OCI-LY7 (cell line): Measurements from ENCODE around the gene LHFPL2. TPM values are rescaled to one million over a fixed set of nuclear protein-coding genes. Genes with fewer than 3 reads are reported as not detected.

Experiments
- BruUV-seq: library from RNA; stranded (reverse); fragments of 400-500 nt; replicated peaks from 2 replicates; lab custom pipeline; 2021; lab: Mats Ljungman, UMichigan
- CTCF ChIA-PET: fragments of 300-600 bp; sonication (Branson Sonifier 250); formaldehyde crosslinking; loops from one replicate; lab custom pipeline; 2022; ENCODE audit warnings: antibody characterized with exemption; ENCODE audit not compliant: unreplicated experiment; lab: Charles Lee
- POLR2A ChIA-PET: fragments of 300-600 bp; sonication (Branson Sonifier 250); formaldehyde crosslinking; loops from one replicate; lab custom pipeline; 2022; ENCODE audit warnings: antibody characterized with exemption; lab: Charles Lee
- DNase-seq: peaks from one replicate; pipeline ENCODE4 v3.0.0-alpha.2; 2015; ENCODE audit warnings: low spot score
- H2AFZ ChIP-seq: fragments of 200-600 bp; sonication (generic), shearing (Covaris generic); 2 replicates; pipeline ENCODE4 v1.6.1; 2014; ENCODE audit warnings: mild to moderate bottlenecking, antibody characterized with exemption, low read length, moderate library complexity
- H3K27ac ChIP-seq: fragments of 200-600 bp; sonication (generic); 2 replicates; pipeline ENCODE4 v1.5.1; 2014; ENCODE audit warnings: mixed run types, low read depth, mild to moderate bottlenecking, moderate library complexity, low read length, inconsistent platforms; ENCODE audit not compliant: poor library complexity, severe bottlenecking
- H3K36me3 ChIP-seq: fragments of 200-600 bp; sonication (generic); 2 replicates; pipeline ENCODE4 v1.6.1; 2014; ENCODE audit warnings: mild to moderate bottlenecking, antibody characterized with exemption, low read length, moderate library complexity, mixed read lengths; ENCODE audit not compliant: insufficient read depth
- H3K4me1 ChIP-seq: fragments of 200-600 bp; sonication (generic); 2 replicates; pipeline ENCODE4 v1.5.1; 2014; ENCODE audit warnings: mild to moderate bottlenecking, low read length; ENCODE audit not compliant: insufficient read depth, poor library complexity, severe bottlenecking
- H3K4me2 ChIP-seq: fragments of 200-600 bp; sonication (generic); 2 replicates; pipeline ENCODE4 v1.6.1; 2014; ENCODE audit warnings: mild to moderate bottlenecking, low read length
- H3K4me3 ChIP-seq: fragments of 200-600 bp; sonication (generic); 2 replicates; pipeline ENCODE4 v1.5.1; 2014; ENCODE audit warnings: mild to moderate bottlenecking, low read depth, low read length; ENCODE audit not compliant: poor library complexity, severe bottlenecking
- H3K79me2 ChIP-seq: fragments of 200-600 bp; sonication (generic); 2 replicates; pipeline ENCODE4 v1.6.1; 2016; ENCODE audit warnings: low read depth, mild to moderate bottlenecking, low read length, moderate library complexity, mixed read lengths; ENCODE audit not compliant: insufficient read depth
- H3K9me2 ChIP-seq: fragments of 200-600 bp; sonication (generic); 2 replicates; pipeline ENCODE4 v1.6.1; 2016; ENCODE audit warnings: mild to moderate bottlenecking, low read length, mixed read lengths; ENCODE audit not compliant: insufficient read depth
- H3K9me3 ChIP-seq: fragments of 200-600 bp; sonication (generic); 2 replicates; pipeline ENCODE4 v1.6.1; 2014; ENCODE audit warnings: mild to moderate bottlenecking, mixed run types, low read length, mixed read lengths
- H4K20me1 ChIP-seq: fragments of 200-600 bp; sonication (generic); 2 replicates; pipeline ENCODE4 v1.6.1; 2014; ENCODE audit warnings: mild to moderate bottlenecking, antibody characterized with exemption, low read length, moderate library complexity, mixed read lengths; ENCODE audit not compliant: insufficient read depth
- CTCF ChIP-seq: fragments of 200-600 bp; sonication (generic); conservative IDR thresholded peaks from 2 replicates; pipeline ENCODE4 v1.5.1; 2014; ENCODE audit warnings: mild to moderate bottlenecking, antibody characterized with exemption, low read length, moderate library complexity, mixed read lengths
- EZH2phosphoT487 ChIP-seq: fragments of 200-600 bp; sonication (generic); IDR thresholded peaks from 2 replicates; pipeline ENCODE4 v1.6.1; 2018; ENCODE audit warnings: low read depth, borderline replicate concordance, mild to moderate bottlenecking, mixed run types, antibody characterized with exemption, low read length, moderate library complexity, mixed read lengths
- intact Hi-C: fragments of 100-400 bp; cut with micrococcal nuclease; formaldehyde crosslinking; loops from one replicate; pipeline ENCODE4 v1.10.0; 2022; ENCODE audit not compliant: unreplicated experiment
- total RNA-seq, 2 experiments: library from RNA; depleted of rRNA in 1 of 2; stranded (reverse); fragments of >200 nt in 1 of 2; shearing (Covaris generic) in 1 of 2; gene quantifications; 2 replicates each; pipeline ENCODE4 v1.2.3, GENCODE V29; 2014 to 2022

The LHFPL2 gene
- total RNA-seq, 2 experiments from 2014 or later: 12.2 to 24.0 TPM

- Histone ChIP-seq H3K36me3 (no peaks in the 10 kb centered on the region; the same call in 1 of the 2 replicates), H3K9me2 (no peaks in the 10 kb centered on the region), H3K4me2 (no peak overlapping the region), H3K4me3 (no peak overlapping the region), H3K27ac (no peak overlapping the region), H3K79me2 (no peaks in the 10 kb centered on the region), H2AFZ (no peak overlapping the region), H3K4me1 (no peaks in the 10 kb centered on the region), H3K9me3 (no peaks in the 10 kb centered on the region), H4K20me1 (no peaks in the 10 kb centered on the region)
- TF ChIP-seq EZH2phosphoT487 (no peak), CTCF (no peak)
- intact Hi-C loops: no loop called here
- ChIA-PET POLR2A (interaction anchor here (0.5 to 0.6 kb wide), 2 partner anchors 113 to 607 kb away, joined by 3 to 7 read pairs; no protein-coding TSS in a partner anchor), CTCF (no interaction called here)
- no peak for DNase-seq
- BruUV-seq: no TSS peak
These were observed 94.8 kb downstream of the LHFPL2 start for GRCh38 chr5:78553580-78554353.

GRCh38 chr5:78552729-78553342, 95.7 kb downstream of the LHFPL2 start:
- DNase-seq: no peak
- TF ChIP-seq CTCF (no peak), EZH2phosphoT487 (no peak)
- Histone ChIP-seq H3K9me3 (no peaks in the 10 kb centered on the region), H2AFZ (no peak overlapping the region), H3K36me3 (no peaks in the 10 kb centered on the region; the same call in 1 of the 2 replicates), H3K79me2 (no peaks in the 10 kb centered on the region), H4K20me1 (no peaks in the 10 kb centered on the region), H3K4me1 (no peaks in the 10 kb centered on the region), H3K9me2 (no peaks in the 10 kb centered on the region), H3K4me3 (no peak overlapping the region), H3K4me2 (no peak overlapping the region), H3K27ac (no peak overlapping the region)
- ChIA-PET CTCF (no interaction called here), POLR2A (interaction anchor here (0.5 to 0.7 kb wide), 2 partner anchors 12 to 524 kb away, joined by 3 read pairs; no protein-coding TSS in a partner anchor)
- no TSS peak for BruUV-seq
- intact Hi-C loops: no loop called here

GRCh38 chr5:78550891-78551290, 97.7 kb downstream of the LHFPL2 start:
- H3K9me3 ChIP-seq: no peaks in the 10 kb centered on the region
- CTCF ChIA-PET: no interaction called here

More at GRCh38 chr5:78550891-78551290, 97.7 kb downstream of the LHFPL2 start:
- Histone ChIP-seq H3K4me2 (no peak overlapping the region), H3K9me2 (no peaks in the 10 kb centered on the region), H3K27ac (no peak overlapping the region), H4K20me1 (no peaks in the 10 kb centered on the region), H3K79me2 (no peaks in the 10 kb centered on the region), H2AFZ (no peak overlapping the region), H3K4me3 (no peak overlapping the region), H3K4me1 (no peaks in the 10 kb centered on the region), H3K36me3 (no peaks in the 10 kb centered on the region; the same call in 1 of the 2 replicates)
- no peak for DNase-seq
- intact Hi-C loops: no loop called here
- no TSS peak for BruUV-seq
- no peak for TF ChIP-seq CTCF
- TF ChIP-seq EZH2phosphoT487: no peak
- POLR2A ChIA-PET: interaction anchor here (0.6 kb wide), 1 partner anchor 462 kb away, joined by 4 read pairs; no protein-coding TSS in a partner anchor
